Skeletal muscle satellite cell (primary cell): ENCODE results near the gene CNTN4.

Experiments used
- H3K27me3 ChIP-seq: 2 replicates; pipeline ENCODE4 v1.7.0; 2013; ENCODE audit warnings: low read length; ENCODE audit not compliant: control insufficient read depth, insufficient read depth
- H3K36me3 ChIP-seq: 2 replicates; pipeline ENCODE4 v1.7.0; 2013; ENCODE audit warnings: mild to moderate bottlenecking, control low read depth, low read length; ENCODE audit not compliant: insufficient read depth
- H3K4me1 ChIP-seq: 2 replicates; pipeline ENCODE4 v1.7.0; 2013; ENCODE audit warnings: low read length; ENCODE audit not compliant: control insufficient read depth, insufficient read depth
- H3K4me2 ChIP-seq: 2 replicates; pipeline ENCODE4 v1.7.0; 2013; ENCODE audit warnings: mild to moderate bottlenecking, low read length
- H3K4me3 ChIP-seq: 2 replicates; pipeline ENCODE4 v1.7.0; 2013; ENCODE audit warnings: low read length
- H3K9ac ChIP-seq: 2 replicates; pipeline ENCODE4 v1.7.0; 2013; ENCODE audit warnings: mild to moderate bottlenecking, low read depth, low read length, moderate library complexity
- H3K9me3 ChIP-seq: replicated peaks from 2 replicates; pipeline ENCODE4 v1.7.0; 2013; ENCODE audit warnings: mild to moderate bottlenecking, control low read depth, low read length

Gene CNTN4

DNA sequence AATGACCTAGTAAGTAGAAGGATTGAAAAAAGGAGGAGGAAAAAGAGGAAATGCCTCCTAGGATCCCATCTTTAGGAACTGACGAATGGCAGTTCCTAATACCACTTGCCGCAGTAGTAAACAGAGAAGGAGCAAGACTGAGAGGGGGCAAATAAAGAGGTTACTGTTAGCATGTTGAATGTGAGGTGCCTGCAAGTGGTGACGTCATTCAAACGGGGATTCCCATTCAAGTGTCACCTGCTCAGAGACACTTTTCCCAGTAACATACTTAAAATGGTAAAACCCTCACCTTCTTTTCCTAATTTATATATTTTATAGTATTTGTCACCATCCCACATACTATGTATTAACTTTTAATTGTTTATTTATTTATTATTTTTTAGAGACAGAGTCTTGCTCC, 832.6 kb downstream of the CNTN4 start:
- Histone ChIP-seq H3K4me3 (no peak overlapping the region), H3K4me1 (no peaks in the 10 kb centered on the region), H3K9me3 (peaks cover 15% of the 10 kb centered on the region), H3K9ac (no peak overlapping the region), H3K27me3 (no peaks in the 10 kb centered on the region), H3K36me3 (no peaks in the 10 kb centered on the region), H3K4me2 (no peak overlapping the region)

DNA sequence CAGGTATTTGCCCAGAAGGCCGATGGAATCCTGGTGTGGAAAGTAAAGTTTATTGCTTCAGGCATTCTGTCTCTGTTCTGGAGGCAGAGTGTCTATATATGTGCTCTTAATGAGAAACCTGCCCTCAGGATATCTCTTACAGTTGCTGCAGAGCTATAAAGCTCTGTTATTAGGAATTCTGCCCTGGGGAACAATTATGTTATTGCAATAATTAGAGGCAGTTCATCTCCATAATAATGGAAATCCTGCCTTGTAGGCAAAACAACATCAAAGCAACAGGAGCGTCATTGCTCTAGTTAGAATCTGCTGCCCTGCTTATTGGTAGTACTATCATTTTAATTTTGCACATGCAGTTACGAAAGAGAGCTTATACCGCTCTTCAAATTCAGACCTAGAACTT, 835.9 kb downstream of the CNTN4 start:
- H3K27me3 ChIP-seq: no peaks in the 10 kb centered on the region
- no peak overlapping the region for H3K4me3 ChIP-seq
- H3K4me1 ChIP-seq: no peaks in the 10 kb centered on the region
- no peak overlapping the region for H3K9ac ChIP-seq
- no peak overlapping the region for H3K4me2 ChIP-seq
- H3K36me3 ChIP-seq: no peaks in the 10 kb centered on the region
- H3K9me3 ChIP-seq: peaks cover 19% of the 10 kb centered on the region

DNA sequence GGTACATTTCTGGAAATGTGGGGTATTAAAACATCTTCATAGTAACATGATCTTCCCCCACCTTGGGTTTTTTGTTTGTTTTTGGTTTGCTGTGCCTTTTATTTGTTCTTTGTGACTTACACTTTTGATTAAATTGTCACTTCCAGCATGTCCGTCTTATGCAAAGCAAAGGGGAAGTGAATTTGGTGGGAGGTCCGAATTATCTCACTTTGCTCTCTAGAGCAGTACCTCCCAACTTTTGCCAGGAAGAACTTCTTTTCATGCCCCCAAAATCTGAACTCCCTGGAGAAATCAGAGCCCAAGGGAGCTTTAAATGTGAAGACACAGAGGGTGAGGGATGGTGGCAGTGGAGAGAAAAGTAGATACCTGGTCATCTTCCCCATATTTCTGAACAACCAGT, 838.4 kb downstream of the CNTN4 start:
- no peak overlapping the region for H3K4me2 ChIP-seq
- peaks cover 21% of the 10 kb centered on the region for H3K9me3 ChIP-seq
- H3K36me3 ChIP-seq: no peaks in the 10 kb centered on the region
- no peak overlapping the region for H3K9ac ChIP-seq
- H3K4me3 ChIP-seq: no peak overlapping the region
- H3K4me1 ChIP-seq: no peaks in the 10 kb centered on the region
- no peaks in the 10 kb centered on the region for H3K27me3 ChIP-seq

- Histone ChIP-seq H3K4me1 (no peaks in the 10 kb centered on the region), H3K9me3 (peaks cover 21% of the 10 kb centered on the region), H3K4me3 (no peak overlapping the region), H3K4me2 (no peak overlapping the region), H3K9ac (no peak overlapping the region), H3K27me3 (no peaks in the 10 kb centered on the region), H3K36me3 (no peaks in the 10 kb centered on the region)
Measured at GRCh38 chr3:2937592-2937991, 838.9 kb downstream of the CNTN4 start.

DNA sequence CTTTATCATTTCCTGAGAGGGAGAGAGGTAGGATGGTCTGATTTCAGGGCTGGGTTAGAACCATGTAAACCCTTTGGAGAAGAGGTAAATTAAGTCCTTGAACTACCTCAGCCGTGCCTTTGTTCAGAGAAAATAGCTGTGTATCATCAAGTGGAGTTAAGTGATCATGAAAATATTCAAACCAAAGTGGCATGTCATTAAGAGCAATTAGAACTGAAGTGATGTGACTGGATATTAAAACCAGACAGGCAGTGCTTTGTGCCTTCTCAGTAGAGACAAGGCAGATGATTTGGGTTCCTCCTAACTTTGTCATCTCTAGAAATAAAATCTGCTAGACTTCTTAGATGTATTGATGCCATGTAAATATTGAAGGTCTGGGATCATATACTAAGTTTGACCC, 840.0 kb downstream of the CNTN4 start:
- H3K9me3 ChIP-seq: peaks cover 21% of the 10 kb centered on the region
- H3K9ac ChIP-seq: no peak overlapping the region
- no peaks in the 10 kb centered on the region for H3K36me3 ChIP-seq
- H3K4me2 ChIP-seq: no peak overlapping the region
- H3K27me3 ChIP-seq: no peaks in the 10 kb centered on the region
- no peaks in the 10 kb centered on the region for H3K4me1 ChIP-seq
- no peak overlapping the region for H3K4me3 ChIP-seq

GRCh38 chr3:2940062-2940461, 841.4 kb downstream of the CNTN4 start:
- Histone ChIP-seq H3K4me3 (no peak overlapping the region), H3K4me2 (no peak overlapping the region), H3K9ac (no peak overlapping the region)

GRCh38 chr3:2944628-2945027, 846.0 kb downstream of the CNTN4 start:
- no peak overlapping the region for H3K4me2 ChIP-seq
- peaks cover 7% of the 10 kb centered on the region for H3K9me3 ChIP-seq
- no peak overlapping the region for H3K9ac ChIP-seq
- H3K4me3 ChIP-seq: no peak overlapping the region
- no peaks in the 10 kb centered on the region for H3K36me3 ChIP-seq
- H3K4me1 ChIP-seq: no peaks in the 10 kb centered on the region
- H3K27me3 ChIP-seq: no peaks in the 10 kb centered on the region

More at GRCh38 chr3:2940062-2940461, 841.4 kb downstream of the CNTN4 start:
- Histone ChIP-seq H3K9me3 (peaks cover 14% of the 10 kb centered on the region), H3K36me3 (no peaks in the 10 kb centered on the region), H3K4me1 (no peaks in the 10 kb centered on the region), H3K27me3 (no peaks in the 10 kb centered on the region)

- Histone ChIP-seq H3K4me1 (no peaks in the 10 kb centered on the region), H3K9me3 (peaks cover 7% of the 10 kb centered on the region), H3K36me3 (no peaks in the 10 kb centered on the region), H3K27me3 (no peaks in the 10 kb centered on the region), H3K9ac (no peak overlapping the region), H3K4me2 (no peak overlapping the region), H3K4me3 (no peak overlapping the region)
Measured at GRCh38 chr3:2945121-2945520, 846.5 kb downstream of the CNTN4 start.

- no peaks in the 10 kb centered on the region for H3K27me3 ChIP-seq
- H3K9me3 ChIP-seq: no peaks in the 10 kb centered on the region
- no peak overlapping the region for H3K4me2 ChIP-seq
- no peaks in the 10 kb centered on the region for H3K4me1 ChIP-seq
- no peaks in the 10 kb centered on the region for H3K36me3 ChIP-seq
- no peak overlapping the region for H3K4me3 ChIP-seq
- H3K9ac ChIP-seq: no peak overlapping the region
Measured at GRCh38 chr3:2947536-2947935, 848.9 kb downstream of the CNTN4 start.

DNA sequence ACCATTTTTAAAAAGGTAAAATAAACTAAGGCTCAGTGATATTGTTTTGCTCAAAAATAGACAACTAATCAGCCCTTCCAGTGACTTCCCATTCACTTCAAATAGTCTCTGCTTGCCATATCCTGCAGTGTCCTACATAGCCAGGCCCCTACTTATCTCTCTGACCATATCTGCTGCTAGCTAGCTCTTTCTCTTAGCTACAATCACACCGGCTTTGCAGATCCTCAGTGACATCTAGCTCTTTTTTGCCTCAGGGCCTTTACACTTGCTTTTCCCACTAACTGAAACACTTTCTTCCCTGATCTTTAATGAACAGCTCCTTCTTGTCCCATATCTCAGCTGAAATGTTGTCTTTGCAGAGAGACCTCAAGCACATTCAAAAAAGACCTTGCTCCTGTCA, 850.2 kb downstream of the CNTN4 start:
- no peak overlapping the region for H3K4me2 ChIP-seq
- H3K9me3 ChIP-seq: peaks cover 2% of the 10 kb centered on the region
- no peaks in the 10 kb centered on the region for H3K27me3 ChIP-seq
- H3K4me1 ChIP-seq: no peaks in the 10 kb centered on the region
- no peak overlapping the region for H3K9ac ChIP-seq
- H3K4me3 ChIP-seq: no peak overlapping the region
- no peaks in the 10 kb centered on the region for H3K36me3 ChIP-seq

GRCh38 chr3:2950159-2950558, 851.5 kb downstream of the CNTN4 start:
- H3K9ac ChIP-seq: no peak overlapping the region
- no peaks in the 10 kb centered on the region for H3K4me1 ChIP-seq
- H3K9me3 ChIP-seq: peaks cover 2% of the 10 kb centered on the region
- H3K27me3 ChIP-seq: no peaks in the 10 kb centered on the region
- H3K36me3 ChIP-seq: no peaks in the 10 kb centered on the region
- no peak overlapping the region for H3K4me2 ChIP-seq
- H3K4me3 ChIP-seq: no peak overlapping the region

DNA sequence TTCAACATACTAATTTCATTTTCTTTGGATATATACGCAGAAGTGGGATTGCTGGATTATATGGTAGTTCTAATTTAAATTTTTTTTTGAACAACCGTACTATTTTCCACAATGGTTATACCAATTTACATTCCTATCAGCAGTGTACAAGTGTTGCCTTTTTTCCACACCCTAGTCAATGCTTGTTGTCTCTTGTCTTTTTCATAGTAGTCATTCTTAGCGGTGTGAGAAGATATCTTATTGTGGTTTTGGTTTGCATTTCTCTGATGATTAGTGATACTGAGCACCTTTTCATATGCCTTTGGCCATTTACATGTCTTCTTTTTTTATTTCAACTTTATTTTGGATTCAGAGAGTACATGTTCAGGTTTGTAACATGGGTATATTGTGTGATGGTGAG, 858.4 kb downstream of the CNTN4 start:
- Histone ChIP-seq H3K27me3 (no peaks in the 10 kb centered on the region), H3K4me2 (no peak overlapping the region), H3K4me3 (no peak overlapping the region), H3K4me1 (no peaks in the 10 kb centered on the region), H3K36me3 (no peaks in the 10 kb centered on the region), H3K9me3 (peaks cover 2% of the 10 kb centered on the region), H3K9ac (no peak overlapping the region)
